Measurements from ENCODE around the gene MRPL46.

MRPL46 gene

DNA sequence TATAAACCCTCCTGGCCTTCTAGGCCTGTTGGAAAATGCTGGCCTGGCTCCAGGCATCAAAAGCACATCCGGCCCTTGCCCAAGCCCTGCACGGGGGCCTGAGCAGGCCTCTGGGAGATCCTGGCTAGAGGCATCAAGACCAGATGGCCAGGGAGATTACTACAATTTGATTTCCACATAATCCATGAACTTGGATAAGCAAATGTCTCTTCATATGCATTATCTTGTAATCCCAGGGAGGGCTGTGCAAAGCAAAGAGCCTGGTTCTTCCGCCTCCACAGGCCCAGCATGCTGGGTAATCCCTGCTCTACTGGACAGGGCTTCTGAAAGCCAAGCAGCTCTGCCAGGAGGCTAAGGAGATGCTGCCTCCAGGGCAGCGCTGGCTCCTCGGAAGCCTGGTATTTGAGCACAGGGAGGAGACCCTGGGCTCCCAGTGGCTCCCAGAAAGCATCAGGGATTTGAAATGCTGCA lies 18.2 kb downstream of the MRPL46 start:
- TF ChIP-seq ELF4 (IDR thresholded peaks at IDR 0.05) (no peak), SP1 (IDR thresholded peaks at IDR 0.05) (no peak), ARNT (IDR thresholded peaks at IDR 0.05) (no peak), FOXK2 (IDR thresholded peaks at IDR 0.05) (no peak), FOXM1 (IDR thresholded peaks at IDR 0.05; ENCODE audit: borderline replicate concordance) (no peak), SUZ12 (IDR thresholded peaks at IDR 0.05) (no peak), L3MBTL2 (conservative IDR thresholded peaks at IDR 0.05) (no peak), CTBP1 (IDR thresholded peaks at IDR 0.05; ENCODE audit: borderline replicate concordance) (no peak), TARDBP (IDR thresholded peaks at IDR 0.05) (no peak), PKNOX1 (IDR thresholded peaks at IDR 0.05) (no peak), NFRKB (IDR thresholded peaks at IDR 0.05) (no peak), FOXA1 (IDR thresholded peaks at IDR 0.05) (no peak), BHLHE40 (IDR thresholded peaks at IDR 0.05; ENCODE audit: borderline replicate concordance) (no peak), HDGF (IDR thresholded peaks at IDR 0.05; ENCODE audit: borderline replicate concordance) (no peak), LEF1 (IDR thresholded peaks at IDR 0.05; ENCODE audit: borderline replicate concordance) (no peak)
- no peak for DNase-seq (ENCODE audit: extremely low spot score)
- POLR2A ChIA-PET = interaction anchor here (1.9 kb wide), 1 partner anchor 18 kb away, joined by 7 read pairs; the partner anchor contains the start of genes MRPL46 and MRPS11
- CTCF ChIA-PET = interaction anchor here (0.8 to 2.4 kb wide), 6 partner anchors 10 to 229 kb away, joined by 3 to 8 read pairs (median 4); partner anchors contain the start of genes MRPL46 and MRPS11

GRCh38 chr15:88447741-88448140 lies 19.4 kb downstream of the MRPL46 start:
- ChIA-PET CTCF (interaction anchor here (0.8 to 1.3 kb wide), 2 partner anchors 137 to 201 kb away, joined by 4 read pairs; no protein-coding TSS in a partner anchor), POLR2A (no interaction called here)
- DNase-seq (ENCODE audit: extremely low spot score) = no peak
- no peak for TF ChIP-seq NFRKB (IDR thresholded peaks at IDR 0.05)
- no peak for TF ChIP-seq CTBP1 (IDR thresholded peaks at IDR 0.05; ENCODE audit: borderline replicate concordance)
- TF ChIP-seq L3MBTL2 (conservative IDR thresholded peaks at IDR 0.05) = no peak
- TF ChIP-seq ARNT (IDR thresholded peaks at IDR 0.05) = no peak
- no peak for TF ChIP-seq PKNOX1 (IDR thresholded peaks at IDR 0.05)
- no peak for TF ChIP-seq FOXM1 (IDR thresholded peaks at IDR 0.05; ENCODE audit: borderline replicate concordance)
- TF ChIP-seq ELF4 (IDR thresholded peaks at IDR 0.05) = no peak

DNA sequence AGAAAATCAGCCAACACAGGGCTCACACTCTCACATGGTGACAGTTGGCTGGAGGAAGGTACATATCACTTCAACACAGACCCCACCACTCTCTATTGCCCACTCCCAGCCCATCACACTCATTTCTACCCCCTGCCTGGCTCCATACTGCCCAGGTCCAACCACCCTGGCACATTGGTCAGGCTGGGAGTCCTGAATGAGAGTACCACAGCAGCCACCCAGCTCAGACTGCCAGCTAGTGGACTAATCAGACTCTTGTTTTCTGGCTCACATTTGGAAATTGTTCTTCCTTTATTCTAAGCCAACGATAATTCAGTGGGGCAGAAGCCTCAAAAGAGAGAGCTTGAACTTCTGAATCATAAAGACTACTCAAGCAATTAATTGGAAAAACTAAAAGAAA lies 20.0 kb downstream of the MRPL46 start:
- CTCF ChIA-PET = interaction anchor here (0.8 kb wide), 1 partner anchor 137 kb away, joined by 4 read pairs; no protein-coding TSS in a partner anchor
- no peak for DNase-seq (ENCODE audit: extremely low spot score)
- no peak for TF ChIP-seq NFRKB (IDR thresholded peaks at IDR 0.05)
- TF ChIP-seq PKNOX1 (IDR thresholded peaks at IDR 0.05) = no peak
- no peak for TF ChIP-seq CTBP1 (IDR thresholded peaks at IDR 0.05; ENCODE audit: borderline replicate concordance)
- TF ChIP-seq ARNT (IDR thresholded peaks at IDR 0.05) = no peak
- no peak for TF ChIP-seq TARDBP (IDR thresholded peaks at IDR 0.05)
- POLR2A ChIA-PET = no interaction called here

DNA sequence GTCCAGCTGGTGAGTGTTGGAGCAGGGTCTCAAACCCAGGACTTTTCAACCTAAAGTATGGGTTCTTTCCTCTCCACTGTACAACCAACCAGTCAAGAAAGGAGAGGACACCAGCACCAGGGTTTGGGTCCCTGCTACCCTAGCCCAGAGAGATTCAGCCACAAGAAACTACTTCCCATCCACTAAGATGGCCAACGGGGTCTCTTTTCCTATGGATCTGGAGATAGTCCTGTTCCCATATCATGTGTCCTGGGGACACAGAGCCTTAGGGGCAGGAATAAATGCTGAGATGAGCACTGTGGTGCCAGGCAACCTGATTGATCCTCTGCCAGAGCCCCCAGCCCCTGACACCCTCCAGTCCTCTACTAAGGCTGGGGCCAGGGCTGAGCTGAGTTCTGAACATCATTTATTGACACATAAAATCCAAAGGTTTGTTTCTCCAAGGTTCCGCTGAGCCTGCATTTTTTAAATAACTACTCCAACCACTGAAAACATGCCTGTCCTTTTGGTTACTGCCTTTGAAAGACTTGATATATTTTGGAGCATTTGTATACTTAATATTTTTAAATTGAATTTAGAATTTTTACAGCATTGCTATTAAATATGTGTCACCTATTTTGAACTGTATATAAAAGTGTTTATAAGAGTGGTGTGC lies 26.0 kb downstream of the MRPL46 start:
- POLR2A ChIA-PET = no interaction called here
- CTCF ChIA-PET = interaction anchor here (0.5 to 1.1 kb wide), 2 partner anchors 9 to 155 kb away, joined by 3 to 4 read pairs; no protein-coding TSS in a partner anchor
- no peak for DNase-seq (ENCODE audit: extremely low spot score)
- TF ChIP-seq CTBP1 (IDR thresholded peaks at IDR 0.05; ENCODE audit: borderline replicate concordance) (no peak), ELF4 (IDR thresholded peaks at IDR 0.05) (no peak), FOXM1 (IDR thresholded peaks at IDR 0.05; ENCODE audit: borderline replicate concordance) (no peak), ARNT (IDR thresholded peaks at IDR 0.05) (no peak), LEF1 (IDR thresholded peaks at IDR 0.05; ENCODE audit: borderline replicate concordance) (no peak), L3MBTL2 (conservative IDR thresholded peaks at IDR 0.05) (no peak), TARDBP (IDR thresholded peaks at IDR 0.05) (no peak), FOXK2 (IDR thresholded peaks at IDR 0.05) (no peak), HDGF (IDR thresholded peaks at IDR 0.05; ENCODE audit: borderline replicate concordance) (no peak), BHLHE40 (IDR thresholded peaks at IDR 0.05; ENCODE audit: borderline replicate concordance) (no peak), SUZ12 (IDR thresholded peaks at IDR 0.05) (no peak), PKNOX1 (IDR thresholded peaks at IDR 0.05) (no peak), ZNF384 (IDR thresholded peaks at IDR 0.05) (no peak), SP1 (IDR thresholded peaks at IDR 0.05) (no peak), FOXA1 (IDR thresholded peaks at IDR 0.05) (no peak), NFRKB (IDR thresholded peaks at IDR 0.05) (no peak)

- no peak for DNase-seq (ENCODE audit: extremely low spot score)
- ChIA-PET CTCF (interaction anchor here (1.8 kb wide), 1 partner anchor 10 kb away, joined by 6 read pairs; no protein-coding TSS in a partner anchor), POLR2A (no interaction called here)
- TF ChIP-seq HDGF (IDR thresholded peaks at IDR 0.05; ENCODE audit: borderline replicate concordance) = no peak
- no peak for TF ChIP-seq ZNF384 (IDR thresholded peaks at IDR 0.05)
- TF ChIP-seq SP1 (IDR thresholded peaks at IDR 0.05) = no peak
- TF ChIP-seq CTBP1 (IDR thresholded peaks at IDR 0.05; ENCODE audit: borderline replicate concordance) = no peak
- TF ChIP-seq TARDBP (IDR thresholded peaks at IDR 0.05) = no peak
- no peak for TF ChIP-seq PKNOX1 (IDR thresholded peaks at IDR 0.05)
- no peak for TF ChIP-seq BHLHE40 (IDR thresholded peaks at IDR 0.05; ENCODE audit: borderline replicate concordance)
- no peak for TF ChIP-seq L3MBTL2 (conservative IDR thresholded peaks at IDR 0.05)
- no peak for TF ChIP-seq LEF1 (IDR thresholded peaks at IDR 0.05; ENCODE audit: borderline replicate concordance)
- no peak for TF ChIP-seq NFRKB (IDR thresholded peaks at IDR 0.05)
- no peak for TF ChIP-seq ELF4 (IDR thresholded peaks at IDR 0.05)
- TF ChIP-seq FOXK2 (IDR thresholded peaks at IDR 0.05) = no peak
- TF ChIP-seq FOXM1 (IDR thresholded peaks at IDR 0.05; ENCODE audit: borderline replicate concordance) = no peak
- no peak for TF ChIP-seq FOXA1 (IDR thresholded peaks at IDR 0.05)
- TF ChIP-seq ARNT (IDR thresholded peaks at IDR 0.05) = no peak
Measured at GRCh38 chr15:88440021-88440420, 27.2 kb downstream of the MRPL46 start.
